HG03060 (cell line): ENCODE data around the gene FXYD1.

ENCODE experiments used
- ATAC-seq: cut with Tn5 transposase; IDR thresholded peaks from one replicate; pipeline ENCODE4 v1.9.1; 2021; ENCODE audit warnings: low read depth, moderate number of reproducible peaks; ENCODE audit not compliant: unreplicated experiment

FXYD1 gene

GRCh38 chr19:35156673-35157014 lies 18.0 kb downstream of the FXYD1 start:
- ATAC-seq, result no peak

GRCh38 chr19:35157431-35157830 lies 18.8 kb downstream of the FXYD1 start:
- ATAC-seq, result no peak

GRCh38 chr19:35159606-35160005 lies 21.0 kb downstream of the FXYD1 start:
- ATAC-seq, result no peak

GRCh38 chr19:35160629-35161433 lies 22.2 kb downstream of the FXYD1 start:
- ATAC-seq, result no peak

GRCh38 chr19:35161434-35161743 lies 22.8 kb downstream of the FXYD1 start:
- no peak for ATAC-seq

GRCh38 chr19:35162471-35163326 lies 24.1 kb downstream of the FXYD1 start:
- no peak for ATAC-seq

GRCh38 chr19:35164418-35164817 lies 25.8 kb downstream of the FXYD1 start:
- ATAC-seq, result no peak

- ATAC-seq, result no peak
Observed at GRCh38 chr19:35165200-35166058, 26.8 kb downstream of the FXYD1 start.

- ATAC-seq, result no peak
Observed at GRCh38 chr19:35166100-35167063, 27.8 kb downstream of the FXYD1 start.

- no peak for ATAC-seq
Observed at GRCh38 chr19:35167251-35168119, 28.9 kb downstream of the FXYD1 start.

- no peak for ATAC-seq
Observed at GRCh38 chr19:35168196-35168595, 29.6 kb downstream of the FXYD1 start.

- no peak for ATAC-seq
Observed at GRCh38 chr19:35169221-35169995, 30.8 kb downstream of the FXYD1 start.

- no peak for ATAC-seq
Observed at GRCh38 chr19:35170359-35171061, 31.9 kb downstream of the FXYD1 start.

GRCh38 chr19:35171730-35172129 lies 33.1 kb downstream of the FXYD1 start:
- ATAC-seq, result no peak

GRCh38 chr19:35174226-35174625 lies 35.6 kb downstream of the FXYD1 start:
- ATAC-seq, result no peak

- ATAC-seq, result no peak
Observed at GRCh38 chr19:35176181-35176570, 37.6 kb downstream of the FXYD1 start.

- ATAC-seq, result no peak
Observed at GRCh38 chr19:35177377-35178274, 39.0 kb downstream of the FXYD1 start.
